NB4 (cell line): ENCODE data around the gene SEL1L3.

Experiments
- DNase-seq: peaks from one replicate; pipeline ENCODE4 v3.0.0; 2010; ENCODE audit warnings: low read depth
- H3K4me3 ChIP-seq: one replicate; pipeline ENCODE4 v1.5.1; 2011; ENCODE audit warnings: mild to moderate bottlenecking, low read depth, low read length, moderate library complexity
- MYC ChIP-seq: IDR thresholded peaks from 2 replicates; pipeline ENCODE4 v1.6.1; 2011; ENCODE audit warnings: low read depth, low read length
- POLR2A ChIP-seq: IDR thresholded peaks from 2 replicates; pipeline ENCODE4 v1.6.1; 2011; ENCODE audit warnings: mild to moderate bottlenecking; ENCODE audit not compliant: insufficient read length; ENCODE audit errors: extremely low read depth
- TF ChIP-seq, protein P1 (sequence below): IDR thresholded peaks from one replicate; pipeline ENCODE4 v1.5.1; 2012; ENCODE audit warnings: low read depth, low read length
- TF ChIP-seq, protein P2 (sequence below): IDR thresholded peaks from 2 replicates; pipeline ENCODE4 v1.6.1; 2011; ENCODE audit warnings: low read depth, low read length

SEL1L3 gene

DNA sequence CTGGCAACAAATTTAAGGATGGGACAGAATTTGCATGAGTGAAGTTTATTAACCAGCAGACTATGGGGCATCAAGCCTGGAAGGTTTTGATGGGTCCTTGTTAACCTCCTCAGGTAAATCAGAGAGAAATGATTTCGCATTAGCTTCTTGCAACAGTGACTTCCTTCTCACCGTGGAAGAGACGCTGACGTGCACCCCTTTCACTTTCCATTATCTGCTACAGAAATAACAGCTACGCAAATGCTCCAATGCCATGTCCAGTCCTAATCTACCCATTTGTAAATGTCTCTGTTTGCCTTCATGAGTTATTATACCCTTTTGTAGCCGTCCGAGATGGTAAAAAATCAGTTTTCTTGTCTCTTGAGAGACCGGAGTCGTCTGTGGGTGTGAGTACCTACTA is 106.9 kb downstream of the SEL1L3 start:
- TF ChIP-seq POLR2A (no peak), MYC (no peak)
- TF ChIP-seq, protein P1, sequence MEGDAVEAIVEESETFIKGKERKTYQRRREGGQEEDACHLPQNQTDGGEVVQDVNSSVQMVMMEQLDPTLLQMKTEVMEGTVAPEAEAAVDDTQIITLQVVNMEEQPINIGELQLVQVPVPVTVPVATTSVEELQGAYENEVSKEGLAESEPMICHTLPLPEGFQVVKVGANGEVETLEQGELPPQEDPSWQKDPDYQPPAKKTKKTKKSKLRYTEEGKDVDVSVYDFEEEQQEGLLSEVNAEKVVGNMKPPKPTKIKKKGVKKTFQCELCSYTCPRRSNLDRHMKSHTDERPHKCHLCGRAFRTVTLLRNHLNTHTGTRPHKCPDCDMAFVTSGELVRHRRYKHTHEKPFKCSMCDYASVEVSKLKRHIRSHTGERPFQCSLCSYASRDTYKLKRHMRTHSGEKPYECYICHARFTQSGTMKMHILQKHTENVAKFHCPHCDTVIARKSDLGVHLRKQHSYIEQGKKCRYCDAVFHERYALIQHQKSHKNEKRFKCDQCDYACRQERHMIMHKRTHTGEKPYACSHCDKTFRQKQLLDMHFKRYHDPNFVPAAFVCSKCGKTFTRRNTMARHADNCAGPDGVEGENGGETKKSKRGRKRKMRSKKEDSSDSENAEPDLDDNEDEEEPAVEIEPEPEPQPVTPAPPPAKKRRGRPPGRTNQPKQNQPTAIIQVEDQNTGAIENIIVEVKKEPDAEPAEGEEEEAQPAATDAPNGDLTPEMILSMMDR: no peak
- no peak for DNase-seq
- no peak overlapping the region for H3K4me3 ChIP-seq

DNA sequence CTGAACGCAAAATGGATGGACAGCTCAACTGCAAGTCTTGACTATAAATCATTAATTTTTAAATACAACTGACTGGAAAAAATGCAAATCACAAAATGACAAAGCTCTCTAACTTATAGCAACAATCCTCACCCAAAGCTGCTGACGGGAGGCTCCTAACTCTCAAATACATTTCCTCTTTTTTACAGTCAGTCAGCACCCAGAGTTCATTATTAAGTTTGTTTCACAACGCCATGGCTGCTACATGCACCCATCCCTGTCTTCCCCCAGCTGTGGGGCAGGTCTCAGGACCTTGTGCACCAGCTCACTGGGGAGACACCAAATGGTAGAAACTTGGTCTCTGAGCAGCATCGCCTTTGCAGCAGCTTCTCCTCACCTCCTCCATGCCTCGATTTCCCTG is 109.5 kb downstream of the SEL1L3 start:
- TF ChIP-seq, protein P2, sequence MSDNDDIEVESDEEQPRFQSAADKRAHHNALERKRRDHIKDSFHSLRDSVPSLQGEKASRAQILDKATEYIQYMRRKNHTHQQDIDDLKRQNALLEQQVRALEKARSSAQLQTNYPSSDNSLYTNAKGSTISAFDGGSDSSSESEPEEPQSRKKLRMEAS: no peak
- TF ChIP-seq, protein P1: no peak
- no peak for TF ChIP-seq POLR2A
- TF ChIP-seq MYC: no peak
- no peak for DNase-seq
- H3K4me3 ChIP-seq: no peak overlapping the region

DNA sequence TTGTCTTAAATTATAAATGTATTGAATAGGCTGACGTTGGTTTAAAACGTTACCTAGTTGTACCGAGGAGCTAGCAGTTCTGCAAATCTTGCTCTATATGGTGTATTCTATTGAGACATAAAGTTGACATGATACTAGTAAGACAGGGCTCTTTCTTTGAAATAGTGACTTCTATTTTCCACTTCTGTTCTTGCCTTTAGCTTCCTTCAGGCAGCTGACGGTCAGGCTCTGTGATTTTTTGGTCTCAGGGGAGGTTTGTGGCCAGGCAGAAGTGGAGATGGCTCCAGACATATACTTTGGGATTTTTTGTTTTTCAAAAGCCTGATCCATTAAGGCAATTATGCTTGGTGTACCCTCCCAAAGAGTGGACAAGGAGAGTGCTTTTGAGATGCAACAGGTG is 111.9 kb downstream of the SEL1L3 start:
- TF ChIP-seq, protein P2: no peak
- TF ChIP-seq MYC (no peak), POLR2A (no peak)
- TF ChIP-seq, protein P1: no peak
- no peak for DNase-seq
- no peak overlapping the region for H3K4me3 ChIP-seq

DNA sequence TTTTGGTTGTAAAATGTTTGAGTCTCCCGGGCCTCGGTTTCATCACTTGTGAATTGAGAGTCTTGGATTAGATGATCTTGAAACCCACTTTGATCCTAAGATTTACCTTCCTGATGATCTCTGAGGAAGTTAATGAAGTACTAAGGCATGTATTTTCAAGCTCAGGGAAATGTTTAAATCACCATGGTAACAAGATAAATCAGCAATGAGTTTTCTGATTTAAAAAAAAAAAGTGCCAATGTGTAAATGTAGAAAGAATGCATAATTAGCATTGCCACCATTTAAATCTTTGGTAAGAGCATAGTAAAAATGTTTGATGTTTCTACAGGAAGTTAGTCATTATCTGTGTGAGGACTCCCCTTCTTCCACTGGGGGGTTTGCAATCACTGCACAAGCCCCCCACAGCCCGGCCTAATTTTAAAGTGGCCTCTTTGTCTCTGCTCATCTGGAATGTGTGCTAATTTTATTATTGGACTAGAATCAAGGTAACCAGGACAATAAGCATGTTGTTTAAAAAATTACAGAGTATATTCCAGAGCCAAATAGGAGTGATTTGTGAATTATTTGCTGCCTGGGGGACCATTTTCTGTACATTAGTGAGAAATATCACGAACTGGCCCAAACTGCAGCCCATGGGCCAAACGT is 113.5 kb downstream of the SEL1L3 start:
- H3K4me3 ChIP-seq: no peak overlapping the region
- TF ChIP-seq, protein P2: no peak
- TF ChIP-seq, protein P1: no peak
- TF ChIP-seq MYC (no peak), POLR2A (no peak)
- no peak for DNase-seq

DNA sequence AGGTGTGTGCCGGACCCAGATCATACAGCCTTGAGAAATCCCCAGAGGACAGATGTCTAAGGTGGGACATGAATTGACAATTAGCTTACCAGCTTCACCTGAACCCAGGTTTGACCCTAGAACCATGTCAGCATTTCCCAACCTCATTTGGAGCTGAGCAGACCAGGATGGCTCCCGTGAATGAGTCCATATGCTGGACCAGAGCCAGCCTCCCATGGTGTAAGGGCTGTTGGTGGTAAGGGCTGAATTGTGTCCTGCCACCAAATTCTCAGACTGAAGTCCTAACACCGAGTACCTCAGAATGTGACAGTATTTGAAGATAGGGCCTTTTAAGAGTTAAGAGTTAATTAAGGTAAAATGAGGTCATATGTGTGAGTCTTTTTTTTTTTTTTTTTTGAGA is 118.8 kb downstream of the SEL1L3 start:
- TF ChIP-seq, protein P1: no peak
- TF ChIP-seq POLR2A (no peak), MYC (no peak)
- TF ChIP-seq, protein P2: no peak
- no peak overlapping the region for H3K4me3 ChIP-seq
- no peak for DNase-seq

DNA sequence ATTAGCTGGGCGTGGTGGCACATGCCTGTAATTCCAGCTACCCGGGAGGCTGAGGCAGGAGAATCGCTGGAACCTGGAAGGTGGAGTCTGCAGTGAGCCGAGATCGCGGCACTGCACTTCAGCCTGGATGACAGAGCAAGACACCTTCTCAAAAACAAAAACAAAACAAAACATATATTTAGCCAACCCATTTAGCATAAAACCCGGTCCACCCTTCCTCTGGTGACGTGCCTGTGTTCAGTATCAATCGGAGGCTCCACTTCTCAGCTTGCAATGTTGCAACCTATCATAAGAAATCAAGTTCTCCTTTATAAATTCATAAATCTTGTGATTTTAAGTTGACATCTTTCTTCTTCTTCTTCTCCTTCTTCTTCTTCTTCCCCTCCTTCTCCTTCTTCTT is 133.2 kb downstream of the SEL1L3 start:
- no peak overlapping the region for H3K4me3 ChIP-seq
- TF ChIP-seq, protein P1: no peak
- TF ChIP-seq, protein P2: no peak
- TF ChIP-seq MYC (no peak), POLR2A (no peak)
- DNase-seq: no peak
